BLaER1 treated with 17β-estradiol and CSF1 and Interleukin-3, amounts not matched to agents 10 nM and 100 nM (cell line): ENCODE data around the gene PSMG3.
"Not testable (repeated sequence)": the region's sequence is repeated elsewhere in the genome, so short reads cannot be mapped to it uniquely, and the experiment has no call there.

Experiments
- H3K27ac ChIP-seq, 11 experiments: shearing (Covaris generic); formaldehyde crosslinking; 2 replicates each; pipeline ENCODE4 v1.8.1; 2022
- H3K27me3 ChIP-seq, 11 experiments: shearing (Covaris generic); formaldehyde crosslinking; 2 replicates each; pipeline ENCODE4 v1.8.1; 2022
- H3K36me3 ChIP-seq, 11 experiments: shearing (Covaris generic); formaldehyde crosslinking; 2 replicates each; pipeline ENCODE4 v1.8.1; 2022
- H3K4me1 ChIP-seq, 10 experiments: shearing (Covaris generic); formaldehyde crosslinking; 2 replicates each; pipeline ENCODE4 v1.8.1; 2022
- H3K4me2 ChIP-seq, 11 experiments: shearing (Covaris generic); formaldehyde crosslinking; 2 replicates each; pipeline ENCODE4 v1.8.1; 2022
- H3K4me3 ChIP-seq, 10 experiments: shearing (Covaris generic); formaldehyde crosslinking; 2 replicates each; pipeline ENCODE4 v1.8.1; 2022
- H3K9ac ChIP-seq, 11 experiments: shearing (Covaris generic); formaldehyde crosslinking; 2 replicates each; pipeline ENCODE4 v1.8.1; 2022
- H3K9me3 ChIP-seq, 11 experiments: shearing (Covaris generic); formaldehyde crosslinking; replicated peaks in 1 of 11; 2 replicates each; pipeline ENCODE4 v1.8.1; 2022
- H4K20me1 ChIP-seq, 11 experiments: shearing (Covaris generic); formaldehyde crosslinking; 2 replicates each; pipeline ENCODE4 v1.8.1; 2022
- Cebpa-rat ChIP-seq, 11 experiments: shearing (Covaris generic); IDR thresholded peaks; 2 replicates each; pipeline ENCODE4 v1.8.1; 2022

PSMG3 gene

DNA sequence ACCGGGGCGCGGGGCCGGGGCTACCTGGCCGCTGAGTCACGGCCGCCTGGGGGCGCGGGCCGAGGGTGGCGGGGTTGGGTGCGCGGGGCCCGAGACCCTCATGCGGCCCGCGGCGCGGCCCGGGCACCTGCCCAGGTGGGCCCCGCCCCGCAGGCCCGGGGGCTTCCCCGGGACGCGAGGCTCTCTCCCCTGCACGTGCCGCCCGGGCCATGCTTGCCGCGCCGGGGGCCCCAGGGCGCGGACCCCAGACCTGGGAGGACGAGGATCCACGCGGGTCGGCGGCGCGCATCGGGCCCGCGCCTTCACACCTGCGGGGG, 38.9 kb downstream of the PSMG3 start:
- H3K27ac ChIP-seq = peak overlapping the region; percentile 71 to 89 (median 82)
- peak overlapping the region; percentile 93 to 100 (median 99); a peak in 21 of 22 replicates for H3K4me2 ChIP-seq

GRCh38 chr7:1529383-1530116, 40.3 kb downstream of the PSMG3 start:
- Histone ChIP-seq H3K9me3 (no peaks in the 10 kb centered on the region), H3K9ac (peak overlapping the region in 5 of 11 experiments; percentile 37 to 91 (median 88); a peak in 5 of 22 replicates), H3K4me1 (peaks cover 48 to 79% (median 71%) of the 10 kb centered on the region in 10 experiments), H3K36me3 (peaks cover under 1 to 8% (median 4%) of the 10 kb centered on the region in 11 experiments; a peak in 13 of 22 replicates), H3K27me3 (no peaks in the 10 kb centered on the region), H4K20me1 (peaks cover 30 to 37% (median 34%) of the 10 kb centered on the region in 11 experiments), H3K4me2 (peak overlapping the region; percentile 40 to 76 (median 71)), H3K27ac (peak overlapping the region in 2 of 11 experiments; percentile 22 to 31; a peak in 3 of 22 replicates), H3K4me3 (peak overlapping the region in 4 of 10 experiments; percentile 76 to 87 (median 82); a peak in 6 of 20 replicates)
- no peak for TF ChIP-seq Cebpa-rat (IDR thresholded peaks at IDR 0.05)

More for the DNA sequence above, 38.9 kb downstream of the PSMG3 start:
- TF ChIP-seq Cebpa-rat (IDR thresholded peaks at IDR 0.05) = no peak
- H3K4me1 ChIP-seq = peaks cover 51 to 80% (median 72%) of the 10 kb centered on the region in 10 experiments
- peak overlapping the region; percentile 76 to 87 (median 82) for H3K4me3 ChIP-seq
- no peaks in the 10 kb centered on the region for H3K27me3 ChIP-seq
- peaks cover 9 to 21% (median 17%) of the 10 kb centered on the region in 11 experiments; a peak in 19 of 22 replicates for H3K36me3 ChIP-seq
- peak overlapping the region; percentile 80 to 91 (median 87) for H3K9ac ChIP-seq
- H3K9me3 ChIP-seq = no peaks in the 10 kb centered on the region
- peaks cover 44 to 51% (median 48%) of the 10 kb centered on the region in 11 experiments for H4K20me1 ChIP-seq

GRCh38 chr7:1526271-1526754, 43.5 kb downstream of the PSMG3 start:
- Histone ChIP-seq H4K20me1 (peaks cover under 1 to 5% (median 2%) of the 10 kb centered on the region in 11 experiments; a peak in 17 of 22 replicates), H3K27ac (peak overlapping the region in 3 of 11 experiments; percentile 10 to 38 (median 34); a peak in 2 of 22 replicates), H3K4me1 (peaks cover 28 to 74% (median 58%) of the 10 kb centered on the region in 10 experiments), H3K4me2 (peak overlapping the region; percentile 31 to 73 (median 45)), H3K9me3 (no peaks in the 10 kb centered on the region), H3K27me3 (no peaks in the 10 kb centered on the region), H3K9ac (0 out of 22 replicates have a peak overlapping the region, but pooled peaks of 1 of the 11 experiments have one; percentile 14), H3K4me3 (no peak overlapping the region), H3K36me3 (no peaks in the 10 kb centered on the region)
- TF ChIP-seq Cebpa-rat (IDR thresholded peaks at IDR 0.05) = no peak

GRCh38 chr7:1525409-1525808, 44.4 kb downstream of the PSMG3 start:
- TF ChIP-seq Cebpa-rat (IDR thresholded peaks at IDR 0.05) = no peak
- H3K9me3 ChIP-seq = peaks cover 0 to 6% (median 0%) of the 10 kb centered on the region in 11 experiments; a peak in 2 of 22 replicates
- H3K27me3 ChIP-seq = no peaks in the 10 kb centered on the region
- peaks cover 28 to 74% (median 57%) of the 10 kb centered on the region in 10 experiments for H3K4me1 ChIP-seq
- no peak overlapping the region for H3K27ac ChIP-seq
- no peaks in the 10 kb centered on the region for H4K20me1 ChIP-seq
- H3K4me2 ChIP-seq = peak overlapping the region in 6 of 11 experiments; percentile 13 to 38 (median 18); a peak in 5 of 22 replicates
- H3K36me3 ChIP-seq = no peaks in the 10 kb centered on the region; a peak in 1 of 22 replicates
- no peak overlapping the region for H3K4me3 ChIP-seq
- no peak overlapping the region for H3K9ac ChIP-seq

DNA sequence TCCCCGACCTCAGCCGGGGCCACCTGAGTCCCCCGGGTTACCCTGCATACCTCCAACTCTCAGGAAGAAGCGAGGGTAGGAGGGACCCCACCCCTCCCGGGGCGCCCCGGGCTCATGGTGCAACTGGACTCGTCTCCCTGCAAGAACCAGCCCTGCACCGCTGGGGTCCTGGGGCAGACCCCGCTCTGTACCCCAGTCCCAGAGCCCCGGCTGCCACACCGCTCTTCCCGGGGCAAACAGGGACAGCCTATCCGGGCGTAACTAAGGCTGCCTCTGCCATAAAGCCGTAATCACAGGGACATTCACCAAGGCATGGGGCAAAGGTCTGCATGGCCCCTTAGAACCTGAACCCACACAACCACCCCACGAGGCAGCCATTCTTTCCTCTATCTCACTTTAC, 46.0 kb downstream of the PSMG3 start:
- no peak overlapping the region; a peak in 2 of 22 replicates for H3K9ac ChIP-seq
- no peak overlapping the region for H3K4me2 ChIP-seq
- peaks cover 19 to 60% (median 44%) of the 10 kb centered on the region in 10 experiments; a peak in 19 of 20 replicates for H3K4me1 ChIP-seq
- H3K27ac ChIP-seq = no peak overlapping the region
- H3K4me3 ChIP-seq = no peak overlapping the region
- H3K9me3 ChIP-seq = peaks cover 8 to 21% (median 12%) of the 10 kb centered on the region in 11 experiments
- TF ChIP-seq Cebpa-rat (IDR thresholded peaks at IDR 0.05) = no peak
- H3K27me3 ChIP-seq = no peaks in the 10 kb centered on the region
- no peaks in the 10 kb centered on the region for H4K20me1 ChIP-seq
- peaks cover 0 to 10% (median 0%) of the 10 kb centered on the region in 11 experiments; a peak in 3 of 22 replicates for H3K36me3 ChIP-seq

DNA sequence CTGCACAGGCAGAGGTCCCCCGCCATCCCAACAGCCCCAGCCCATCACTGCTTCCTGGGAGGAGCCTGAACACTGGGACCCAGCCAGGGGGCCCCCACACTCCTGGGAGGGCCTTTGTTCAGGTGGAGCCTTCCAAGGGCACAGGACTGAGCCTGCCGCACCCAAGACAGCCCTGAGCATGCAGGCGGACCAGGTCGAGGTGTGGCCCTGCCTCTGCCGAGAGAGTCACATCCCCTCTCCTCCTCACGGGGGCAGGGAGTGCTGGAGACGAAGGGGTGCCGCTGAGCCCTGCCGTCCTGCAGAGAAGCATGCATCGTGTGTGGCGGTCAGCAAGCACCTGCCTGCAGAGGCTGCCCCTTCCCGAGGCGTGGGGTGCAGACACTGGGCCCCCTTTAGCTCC, 46.6 kb downstream of the PSMG3 start:
- Histone ChIP-seq H3K27ac (no peak overlapping the region), H3K9me3 (peaks cover 15 to 28% (median 18%) of the 10 kb centered on the region in 11 experiments), H3K4me2 (peak overlapping the region in 8 of 11 experiments; percentile 6 to 43 (median 27); a peak in 10 of 22 replicates), H3K4me1 (peaks cover 19 to 56% (median 44%) of the 10 kb centered on the region in 10 experiments; a peak in 19 of 20 replicates), H3K27me3 (no peaks in the 10 kb centered on the region), H4K20me1 (no peaks in the 10 kb centered on the region), H3K9ac (peak overlapping the region in 1 of 11 experiments; percentile 19; a peak in 1 of 22 replicates), H3K4me3 (no peak overlapping the region), H3K36me3 (peaks cover 0 to 16% (median 0%) of the 10 kb centered on the region in 11 experiments; a peak in 4 of 22 replicates)
- TF ChIP-seq Cebpa-rat (IDR thresholded peaks at IDR 0.05) = no peak

DNA sequence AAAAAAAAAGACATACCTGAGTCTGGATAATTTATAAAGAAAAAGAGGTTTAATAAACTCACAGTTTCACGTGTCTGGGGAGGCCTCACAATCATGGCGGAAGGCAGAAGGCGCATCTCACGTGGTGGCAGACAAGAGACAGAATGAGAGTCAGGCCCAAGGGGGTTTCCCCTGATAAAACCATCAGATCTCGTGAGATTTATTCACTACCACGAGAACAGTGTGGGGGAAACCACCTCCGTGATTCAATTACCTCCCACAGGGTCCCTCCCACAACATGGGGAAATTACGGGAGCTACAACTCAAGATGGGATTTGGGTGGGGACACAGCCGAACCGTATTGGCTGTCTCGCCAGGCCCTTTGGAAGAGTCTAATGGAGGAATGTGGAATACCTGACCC, 48.4 kb downstream of the PSMG3 start:
- Histone ChIP-seq H4K20me1 (no peaks in the 10 kb centered on the region), H3K4me1 (peaks cover 7 to 50% (median 37%) of the 10 kb centered on the region in 10 experiments; a peak in 19 of 20 replicates), H3K9me3 (peaks cover 16 to 31% (median 19%) of the 10 kb centered on the region in 11 experiments), H3K27ac (no peak overlapping the region), H3K4me2 (no peak overlapping the region), H3K27me3 (no peaks in the 10 kb centered on the region), H3K4me3 (no peak overlapping the region), H3K36me3 (peaks cover 0 to 16% (median 0%) of the 10 kb centered on the region in 11 experiments; a peak in 4 of 22 replicates), H3K9ac (no peak overlapping the region)
- no peak for TF ChIP-seq Cebpa-rat (IDR thresholded peaks at IDR 0.05)

DNA sequence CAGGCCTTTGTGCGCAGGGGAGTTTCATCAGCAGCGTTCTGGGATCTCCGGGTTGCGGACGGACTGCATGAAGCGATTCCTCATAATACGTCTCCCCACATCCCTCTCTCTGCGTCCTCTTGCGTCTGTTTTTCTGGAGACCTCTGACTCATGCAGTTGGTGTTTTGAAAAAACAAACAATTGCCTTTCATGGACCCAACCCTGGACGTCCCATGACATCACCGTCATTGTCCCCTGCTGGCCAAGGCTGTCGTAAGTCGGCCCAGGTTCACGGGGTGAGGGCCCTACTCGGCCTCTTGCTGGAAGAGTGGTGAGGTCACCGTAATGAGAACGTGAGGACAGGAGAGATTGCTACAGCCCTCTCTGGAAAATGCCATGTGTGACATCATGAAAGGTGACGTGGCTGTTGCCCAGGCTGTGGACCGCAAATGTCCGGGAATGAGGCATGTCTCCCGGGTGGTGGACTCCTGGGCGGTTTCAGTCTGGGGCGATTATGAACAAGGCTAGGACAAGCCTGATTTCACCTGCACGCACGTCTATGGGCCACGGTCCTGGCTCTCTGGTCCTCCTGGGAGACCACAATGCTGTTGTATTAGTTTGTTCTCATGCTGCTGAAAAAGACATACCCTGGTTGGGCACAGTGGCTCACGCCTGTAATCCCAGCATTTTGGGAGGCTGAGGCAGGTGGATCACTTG, 49.1 kb downstream of the PSMG3 start:
- TF ChIP-seq Cebpa-rat (IDR thresholded peaks at IDR 0.05) = no peak
- no peak overlapping the region for H3K9ac ChIP-seq
- H4K20me1 ChIP-seq = no peaks in the 10 kb centered on the region
- H3K4me3 ChIP-seq = no peak overlapping the region
- H3K9me3 ChIP-seq = peaks cover 16 to 31% (median 19%) of the 10 kb centered on the region in 11 experiments
- no peaks in the 10 kb centered on the region for H3K27me3 ChIP-seq
- peaks cover 8 to 55% (median 40%) of the 10 kb centered on the region in 10 experiments for H3K4me1 ChIP-seq
- H3K36me3 ChIP-seq = peaks cover 0 to 16% (median 0%) of the 10 kb centered on the region in 11 experiments; a peak in 4 of 22 replicates
- H3K4me2 ChIP-seq = no peak overlapping the region
- no peak overlapping the region for H3K27ac ChIP-seq

- H3K4me1 ChIP-seq = peaks cover 15 to 59% (median 41%) of the 10 kb centered on the region in 10 experiments
- H4K20me1 ChIP-seq, H3K4me2 ChIP-seq, H3K4me3 ChIP-seq, H3K27me3 ChIP-seq, H3K9ac ChIP-seq, H3K27ac ChIP-seq: not testable (repeated sequence)
- H3K9me3 ChIP-seq = peaks cover 16 to 31% (median 19%) of the 10 kb centered on the region in 11 experiments
- H3K36me3 ChIP-seq = peaks cover 0 to 16% (median 0%) of the 10 kb centered on the region in 11 experiments; a peak in 4 of 22 replicates
Measured at GRCh38 chr7:1519322-1519922, 50.4 kb downstream of the PSMG3 start.
